Activated naive CD8-positive, alpha-beta T cell (primary cell): ENCODE data around the gene SDK2.

ENCODE experiments used
- H3K27ac Mint-ChIP-seq: one replicate; pipeline ENCODE4 v1.8.0; 2021; ENCODE audit warnings: mixed read lengths
- H3K27me3 Mint-ChIP-seq: one replicate; pipeline ENCODE4 v1.8.0; 2021; ENCODE audit warnings: mixed read lengths
- H3K36me3 Mint-ChIP-seq: one replicate; pipeline ENCODE4 v1.8.0; 2021; ENCODE audit warnings: mixed read lengths
- H3K4me1 Mint-ChIP-seq: one replicate; pipeline ENCODE4 v1.8.0; 2021; ENCODE audit warnings: low read depth, mixed read lengths
- H3K4me3 Mint-ChIP-seq: one replicate; pipeline ENCODE4 v1.8.0; 2021; ENCODE audit warnings: mild to moderate bottlenecking, mixed read lengths
- H3K9me3 Mint-ChIP-seq: one replicate; pipeline ENCODE4 v1.8.0; 2021; ENCODE audit warnings: low read depth, mixed read lengths

SDK2 gene

DNA sequence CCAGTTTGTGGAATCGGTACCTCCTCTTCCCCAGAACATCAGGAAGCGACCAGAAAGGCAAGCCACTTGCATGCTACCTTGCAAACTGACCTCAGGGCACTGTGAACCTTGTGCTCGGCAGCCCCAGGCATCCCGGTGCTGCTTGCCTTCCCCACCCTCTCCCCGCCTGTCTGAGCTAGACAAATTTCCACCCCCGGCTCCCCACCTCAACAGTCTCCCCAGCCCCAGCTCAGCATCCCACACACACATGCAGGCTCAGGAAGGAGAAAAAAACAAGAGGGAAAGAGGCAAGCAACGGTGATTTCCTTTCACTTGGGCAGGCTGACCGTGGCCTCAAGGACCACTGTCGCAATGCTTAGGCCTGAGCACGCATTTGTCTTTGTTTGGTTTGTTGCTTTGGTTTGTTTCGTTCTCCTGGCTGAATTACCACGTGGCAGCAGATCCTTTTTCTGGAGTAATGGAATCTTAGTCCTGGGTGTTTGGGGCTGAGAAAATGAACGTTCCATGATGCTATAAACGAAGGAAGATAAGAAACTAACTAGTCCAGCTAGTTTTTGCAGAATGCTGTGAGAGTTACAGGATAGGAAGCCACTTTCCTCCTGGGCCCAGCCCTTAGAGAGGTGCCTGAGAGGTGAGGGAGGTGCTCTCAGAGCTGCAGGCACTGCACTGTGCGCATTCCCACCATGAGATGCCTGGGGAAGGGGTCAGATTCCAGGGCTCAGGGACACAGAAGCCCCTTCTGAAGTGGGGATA, 27.9 kb downstream of the SDK2 start:
- Mint-ChIP-seq H3K9me3 (peaks cover 6% of the 10 kb centered on the region), H3K27me3 (no peaks in the 10 kb centered on the region), H3K36me3 (peaks cover 6% of the 10 kb centered on the region), H3K4me3 (no peak overlapping the region), H3K27ac (no peak overlapping the region), H3K4me1 (peaks cover 7% of the 10 kb centered on the region)

DNA sequence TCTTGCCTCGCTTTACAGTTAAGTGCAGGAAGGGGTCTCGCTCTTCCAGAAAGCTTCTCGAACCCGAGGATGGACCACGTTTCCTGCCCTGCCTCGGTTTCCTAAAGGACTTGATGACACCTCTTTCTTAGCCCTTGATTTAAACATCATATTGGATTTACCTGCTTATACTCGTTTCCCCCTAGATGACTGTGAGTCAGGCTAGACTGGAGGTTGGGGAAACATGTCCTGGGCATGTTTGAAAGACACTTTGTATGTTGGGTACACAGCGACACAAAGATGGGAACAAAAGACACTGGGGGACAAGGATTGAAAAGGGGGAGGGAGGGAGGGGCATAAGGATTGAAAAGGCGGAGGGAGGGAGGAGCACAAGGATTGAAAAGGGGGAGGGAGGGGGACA, 30.0 kb downstream of the SDK2 start:
- Mint-ChIP-seq H3K27me3 (no peaks in the 10 kb centered on the region), H3K4me1 (peaks cover 6% of the 10 kb centered on the region), H3K27ac (no peak overlapping the region), H3K36me3 (peaks cover 2% of the 10 kb centered on the region), H3K9me3 (peaks cover 2% of the 10 kb centered on the region), H3K4me3 (no peak overlapping the region)

DNA sequence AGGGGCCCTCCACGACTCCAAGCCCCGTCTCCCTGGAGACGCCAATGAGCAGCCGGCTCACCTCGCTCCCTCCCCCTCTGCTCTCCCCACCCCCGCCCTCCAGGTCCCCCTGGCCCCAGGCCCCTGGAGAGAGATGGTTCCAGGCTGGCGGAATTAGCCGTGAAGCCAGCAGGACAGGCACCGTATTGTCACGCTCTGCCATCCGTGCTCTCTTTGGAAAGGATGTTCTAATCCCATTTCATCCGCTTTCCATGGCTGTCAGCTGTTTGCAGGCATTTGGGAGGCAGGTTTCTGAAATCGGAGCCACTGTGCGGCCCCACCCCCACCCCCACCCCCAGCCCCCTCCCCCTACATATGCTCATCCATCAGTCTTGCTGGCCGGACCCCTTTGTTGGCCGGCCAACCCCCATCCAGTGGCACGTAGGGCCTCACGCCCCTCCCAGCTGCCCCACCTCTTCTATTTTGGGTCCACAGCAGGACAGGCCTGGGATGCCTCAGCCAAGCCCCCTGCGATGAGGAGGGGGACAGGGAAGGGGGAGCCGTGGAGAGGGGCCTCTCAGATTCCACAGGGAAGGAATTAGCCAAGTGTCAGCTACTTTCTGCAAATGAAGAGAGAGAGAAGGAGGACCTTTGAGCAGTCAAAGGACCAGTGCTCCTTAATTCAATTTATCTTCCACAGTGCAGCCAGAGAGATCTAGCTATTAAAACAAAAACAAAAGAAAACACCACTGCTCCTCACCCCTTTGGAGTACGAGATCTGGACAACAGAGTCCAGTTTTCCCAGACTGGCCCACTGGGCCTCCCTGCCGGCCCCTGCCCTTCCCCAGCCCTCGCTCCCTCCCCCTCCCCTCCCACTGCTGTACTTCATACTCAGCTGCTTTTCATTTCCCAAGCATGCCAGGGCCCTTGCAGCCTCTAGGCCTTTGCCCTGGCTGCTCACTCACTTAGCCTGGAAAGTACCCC, 30.7 kb downstream of the SDK2 start:
- Mint-ChIP-seq H3K4me1 (peaks cover 6% of the 10 kb centered on the region), H3K27me3 (no peaks in the 10 kb centered on the region), H3K4me3 (no peak overlapping the region), H3K9me3 (no peaks in the 10 kb centered on the region), H3K27ac (no peak overlapping the region), H3K36me3 (no peaks in the 10 kb centered on the region)

DNA sequence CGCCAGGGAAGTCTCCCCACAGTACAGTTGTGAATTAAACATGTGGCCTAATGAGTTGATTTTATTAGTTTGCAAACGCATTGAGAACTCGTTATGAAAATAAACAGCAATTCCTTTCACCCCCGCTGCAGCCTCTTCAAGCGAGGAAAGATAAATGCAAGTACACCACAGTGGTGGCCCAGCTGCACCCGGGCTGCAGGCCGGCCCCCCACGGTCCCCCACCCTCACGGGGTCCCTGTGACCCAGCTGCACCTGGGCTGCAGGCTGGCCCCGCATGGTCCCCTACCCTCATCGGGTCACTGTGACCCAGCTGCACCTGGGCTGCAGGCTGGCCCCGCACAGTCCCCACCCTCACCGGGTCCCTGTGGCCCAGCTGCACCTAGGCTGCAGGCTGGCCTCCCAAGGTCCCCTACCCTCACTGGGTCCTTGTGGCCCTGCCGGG, 32.2 kb downstream of the SDK2 start:
- no peaks in the 10 kb centered on the region for H3K36me3 Mint-ChIP-seq
- peaks cover 6% of the 10 kb centered on the region for H3K4me1 Mint-ChIP-seq
- no peaks in the 10 kb centered on the region for H3K27me3 Mint-ChIP-seq
- no peak overlapping the region for H3K4me3 Mint-ChIP-seq
- no peak overlapping the region for H3K27ac Mint-ChIP-seq
- H3K9me3 Mint-ChIP-seq: no peaks in the 10 kb centered on the region

DNA sequence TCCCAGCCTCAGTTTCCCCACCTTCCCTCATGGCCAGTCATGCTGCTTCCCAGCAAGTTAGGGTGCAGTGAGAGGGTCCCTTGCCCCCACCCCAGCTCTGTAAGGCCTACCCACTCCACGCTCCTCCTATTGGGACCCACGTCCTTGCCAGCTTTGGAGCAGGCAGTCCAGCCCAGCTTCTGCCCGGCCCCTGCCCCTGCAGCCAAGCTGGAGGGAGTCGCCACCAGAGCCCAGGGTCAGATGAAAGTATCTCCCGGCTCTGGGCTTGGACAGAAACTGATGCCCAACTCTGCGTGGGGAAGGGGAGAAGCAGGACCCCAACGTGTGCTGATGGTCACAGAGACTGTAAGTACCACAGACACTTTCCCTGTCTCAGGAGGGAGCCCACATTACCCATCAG, 32.6 kb downstream of the SDK2 start:
- Mint-ChIP-seq H3K9me3 (no peaks in the 10 kb centered on the region), H3K4me1 (peaks cover 3% of the 10 kb centered on the region), H3K4me3 (no peak overlapping the region), H3K36me3 (no peaks in the 10 kb centered on the region), H3K27ac (no peak overlapping the region), H3K27me3 (no peaks in the 10 kb centered on the region)

DNA sequence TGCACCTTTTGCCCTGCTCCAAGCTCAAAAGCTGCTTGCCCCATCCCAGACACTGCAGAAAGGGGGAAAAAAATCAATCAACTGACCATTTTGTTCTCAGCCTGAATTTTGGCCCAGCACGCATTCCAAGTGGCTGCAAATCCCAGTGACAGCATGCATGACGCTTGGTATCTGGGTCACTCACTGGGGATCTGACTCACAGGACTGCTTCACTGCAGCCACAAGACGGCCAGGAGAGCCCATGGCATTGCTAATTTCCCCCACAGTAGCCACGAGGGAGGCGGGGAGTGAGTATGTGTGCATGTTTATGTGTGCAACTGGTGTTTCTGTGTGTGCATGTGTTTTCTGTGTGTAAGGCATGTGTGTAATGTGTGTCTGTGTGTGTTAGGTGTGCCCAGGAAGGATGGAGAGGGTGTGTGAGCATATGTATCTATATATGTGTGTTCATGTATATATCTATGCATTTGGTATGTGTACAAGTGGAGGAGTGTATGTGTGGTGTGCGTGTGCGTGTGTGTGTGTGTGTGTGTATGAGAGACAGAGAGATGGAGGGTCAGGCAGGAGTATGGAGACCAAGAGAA, 33.8 kb downstream of the SDK2 start:
- H3K9me3 Mint-ChIP-seq: no peaks in the 10 kb centered on the region
- H3K4me3 Mint-ChIP-seq: no peak overlapping the region
- H3K36me3 Mint-ChIP-seq: no peaks in the 10 kb centered on the region
- no peak overlapping the region for H3K27ac Mint-ChIP-seq
- H3K4me1 Mint-ChIP-seq: no peaks in the 10 kb centered on the region
- H3K27me3 Mint-ChIP-seq: no peaks in the 10 kb centered on the region

DNA sequence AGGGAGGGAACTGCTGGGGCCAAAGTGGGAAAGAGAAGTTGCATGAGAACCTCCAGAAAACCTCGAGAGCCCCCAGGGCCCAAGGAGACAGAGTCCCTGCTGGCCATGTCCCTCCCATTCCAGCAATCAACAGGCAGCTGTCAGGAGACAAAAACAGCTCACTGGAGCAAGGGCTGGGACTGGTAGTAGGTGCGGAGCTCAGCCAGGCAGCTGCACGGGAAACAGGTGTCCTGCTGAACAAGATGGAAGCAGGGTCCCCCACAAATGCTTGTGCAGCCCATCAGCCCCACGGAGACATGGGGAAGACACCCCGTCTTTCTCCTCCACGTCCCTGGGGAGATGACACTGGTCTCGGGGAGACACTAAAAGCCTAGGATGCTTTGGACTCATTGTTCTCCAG, 34.5 kb downstream of the SDK2 start:
- Mint-ChIP-seq H3K4me3 (no peak overlapping the region), H3K27me3 (no peaks in the 10 kb centered on the region), H3K27ac (no peak overlapping the region), H3K4me1 (no peaks in the 10 kb centered on the region), H3K36me3 (no peaks in the 10 kb centered on the region), H3K9me3 (no peaks in the 10 kb centered on the region)

DNA sequence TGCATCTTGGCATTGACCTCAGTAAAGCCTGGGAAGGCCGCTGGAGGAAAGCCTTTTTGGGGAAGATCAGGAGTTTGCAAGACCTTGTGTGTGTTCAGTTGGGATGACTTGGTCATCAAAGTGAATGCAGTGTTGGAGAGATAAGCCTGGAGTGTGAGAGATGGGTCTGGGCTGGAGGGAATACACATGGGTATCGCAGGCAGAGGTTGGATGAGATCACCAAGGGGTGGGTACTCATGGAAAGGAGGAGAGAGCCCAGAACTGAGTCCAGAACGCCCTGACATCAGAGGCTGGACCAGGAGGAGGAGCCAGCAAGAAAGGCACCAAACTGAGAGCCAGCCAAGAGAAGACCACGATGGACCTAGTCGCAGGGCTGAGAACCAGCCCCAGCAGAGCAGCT, 35.2 kb downstream of the SDK2 start:
- H3K36me3 Mint-ChIP-seq: no peaks in the 10 kb centered on the region
- H3K4me3 Mint-ChIP-seq: no peak overlapping the region
- no peaks in the 10 kb centered on the region for H3K27me3 Mint-ChIP-seq

DNA sequence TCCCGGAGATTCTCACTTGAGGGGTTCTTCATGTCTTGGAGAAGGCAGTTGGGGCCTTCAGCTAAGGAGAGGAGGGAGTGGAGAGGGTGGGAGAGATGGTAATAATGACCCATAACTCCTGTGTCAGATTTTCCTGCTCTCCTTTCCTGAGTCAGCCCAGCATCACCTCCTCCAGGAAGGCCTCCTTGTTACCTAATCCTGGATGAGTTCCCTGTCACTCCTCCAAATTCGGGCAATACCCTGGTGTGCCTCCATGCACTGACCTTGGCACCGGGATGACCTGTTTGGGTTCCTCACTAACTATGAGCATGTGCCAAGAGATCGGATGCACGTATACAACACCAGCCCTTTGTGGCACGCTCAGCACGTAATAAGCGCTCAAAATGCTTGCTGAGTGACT, 38.8 kb downstream of the SDK2 start:
- Mint-ChIP-seq H3K27ac (no peak overlapping the region), H3K27me3 (no peaks in the 10 kb centered on the region), H3K9me3 (no peaks in the 10 kb centered on the region), H3K36me3 (peaks cover 2% of the 10 kb centered on the region), H3K4me1 (no peaks in the 10 kb centered on the region), H3K4me3 (no peak overlapping the region)

More for the DNA sequence above, 35.2 kb downstream of the SDK2 start:
- no peaks in the 10 kb centered on the region for H3K9me3 Mint-ChIP-seq
- no peak overlapping the region for H3K27ac Mint-ChIP-seq
- no peaks in the 10 kb centered on the region for H3K4me1 Mint-ChIP-seq

DNA sequence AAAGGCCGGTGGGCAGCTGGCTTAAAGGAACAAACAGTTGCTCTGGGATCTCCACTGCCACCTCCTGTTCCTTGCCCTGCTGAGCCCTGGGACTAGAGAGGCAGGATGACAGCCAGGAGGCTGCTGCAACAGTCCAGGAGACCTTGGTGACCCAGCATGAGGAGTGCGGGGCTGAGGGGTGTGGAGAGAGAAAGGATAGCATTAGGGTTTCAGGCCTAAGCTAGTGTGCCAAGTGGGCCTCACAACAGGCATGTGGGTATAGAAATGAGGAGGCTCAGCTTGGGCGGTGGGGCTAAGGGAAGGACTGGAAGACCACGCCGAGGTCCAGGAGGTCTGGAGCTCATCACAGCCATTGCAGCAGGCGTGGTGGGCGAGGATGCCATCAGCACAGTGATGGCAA, 39.8 kb downstream of the SDK2 start:
- Mint-ChIP-seq H3K9me3 (no peaks in the 10 kb centered on the region), H3K4me1 (no peaks in the 10 kb centered on the region), H3K27me3 (no peaks in the 10 kb centered on the region), H3K36me3 (peaks cover 2% of the 10 kb centered on the region), H3K4me3 (no peak overlapping the region), H3K27ac (no peak overlapping the region)

DNA sequence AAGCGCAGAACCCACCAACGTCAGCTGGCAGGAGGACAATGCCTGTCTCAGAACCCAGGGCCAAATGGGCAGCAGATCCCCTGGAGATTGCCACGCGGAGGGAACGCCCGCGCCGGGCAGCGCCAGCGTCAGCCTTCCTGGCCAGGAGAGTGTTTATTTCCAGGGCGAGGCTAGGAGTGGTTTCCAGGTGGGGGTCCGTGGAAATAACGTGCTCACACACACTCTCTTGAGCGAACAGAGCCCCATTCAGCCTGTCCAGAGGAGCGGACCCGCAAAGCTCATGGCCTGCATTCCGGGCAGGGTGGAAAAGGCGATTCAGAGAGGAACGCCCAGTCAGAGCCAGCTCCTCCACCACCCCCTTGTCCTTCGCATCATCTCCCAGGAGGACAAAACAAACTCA, 40.3 kb downstream of the SDK2 start:
- Mint-ChIP-seq H3K9me3 (no peaks in the 10 kb centered on the region), H3K4me3 (no peak overlapping the region), H3K27ac (no peak overlapping the region), H3K4me1 (no peaks in the 10 kb centered on the region), H3K36me3 (peaks cover 2% of the 10 kb centered on the region), H3K27me3 (no peaks in the 10 kb centered on the region)

DNA sequence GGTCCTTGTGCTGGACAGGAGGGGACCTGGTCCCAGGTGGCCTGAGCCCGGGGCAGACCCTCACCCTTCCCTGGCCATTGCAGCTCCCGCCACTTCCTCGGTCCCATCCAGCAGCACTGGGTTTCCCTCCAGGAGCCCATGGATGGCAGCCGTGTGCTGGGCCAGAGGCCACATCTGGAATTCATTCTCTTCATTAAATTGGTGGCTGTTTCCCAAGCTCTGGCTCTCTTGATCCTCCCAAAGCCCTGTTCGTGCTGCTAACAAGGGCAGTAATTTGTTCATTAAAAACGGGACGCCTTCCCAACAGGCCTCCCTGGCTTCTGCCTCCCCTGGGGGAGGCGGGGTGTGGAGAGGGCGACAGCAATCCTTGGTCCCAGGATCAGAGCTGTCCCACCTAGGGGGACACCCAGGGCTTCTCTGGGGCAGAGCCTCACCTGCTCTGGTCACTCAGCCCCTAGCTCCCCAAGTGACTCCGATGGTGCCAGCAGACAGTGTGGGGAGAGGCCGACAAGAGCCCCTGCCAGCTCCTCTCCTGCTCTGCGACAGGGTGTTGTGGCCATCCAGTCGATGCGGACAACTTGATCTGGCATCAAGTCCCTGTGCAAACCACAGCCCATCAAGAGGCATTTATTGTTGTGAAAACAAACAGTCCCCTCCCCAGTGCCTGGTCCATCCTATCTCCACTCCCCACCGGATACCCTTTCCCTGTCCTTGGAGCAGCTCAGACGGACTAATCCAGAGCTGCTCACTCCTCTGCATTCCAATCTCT, 44.0 kb downstream of the SDK2 start:
- Mint-ChIP-seq H3K36me3 (peaks cover 2% of the 10 kb centered on the region), H3K27ac (no peak overlapping the region), H3K27me3 (no peaks in the 10 kb centered on the region), H3K4me3 (no peak overlapping the region), H3K9me3 (no peaks in the 10 kb centered on the region), H3K4me1 (peaks cover 16% of the 10 kb centered on the region)

DNA sequence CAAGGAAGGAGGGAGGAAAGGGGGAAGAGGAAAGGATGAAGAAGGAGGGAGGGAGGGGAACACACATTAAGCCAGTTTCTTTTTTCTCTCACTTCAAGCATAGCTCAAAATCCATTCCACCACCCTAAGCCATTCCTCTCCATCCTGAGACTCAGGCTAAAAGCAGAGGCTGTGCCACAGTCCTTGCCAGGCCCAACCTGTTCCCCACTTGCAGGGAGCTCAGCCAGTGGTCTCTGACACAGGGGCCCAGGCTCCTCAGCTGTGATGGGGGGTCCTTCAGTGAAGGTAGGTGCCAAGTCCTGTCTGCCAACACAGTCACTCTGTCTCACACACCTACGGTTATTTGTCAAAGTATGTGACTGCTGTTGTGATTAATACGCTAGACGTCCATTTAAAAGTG, 44.6 kb downstream of the SDK2 start:
- Mint-ChIP-seq H3K27me3 (no peaks in the 10 kb centered on the region), H3K4me3 (no peak overlapping the region), H3K4me1 (peaks cover 23% of the 10 kb centered on the region), H3K9me3 (no peaks in the 10 kb centered on the region), H3K27ac (no peak overlapping the region), H3K36me3 (peaks cover 2% of the 10 kb centered on the region)

DNA sequence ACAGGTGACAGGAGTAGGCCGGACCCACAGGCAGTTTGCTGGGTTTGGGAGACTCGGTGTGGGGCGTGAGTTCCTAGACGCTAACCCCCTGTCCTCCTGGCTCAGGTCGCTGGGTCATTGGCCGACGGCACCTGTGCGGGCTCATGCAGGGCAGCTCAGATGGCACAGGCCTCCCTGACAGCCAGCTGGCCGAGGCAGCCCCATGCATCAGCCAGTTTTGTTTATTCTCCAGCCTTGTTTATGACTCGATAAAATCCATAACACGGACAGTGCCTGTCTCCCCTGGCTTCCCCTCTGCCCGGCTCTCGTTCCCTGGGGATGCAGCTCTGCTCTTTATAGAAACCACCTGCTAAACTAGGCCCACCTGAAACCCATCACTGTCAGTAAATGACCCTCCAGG, 46.0 kb downstream of the SDK2 start:
- no peaks in the 10 kb centered on the region for H3K9me3 Mint-ChIP-seq
- peaks cover 2% of the 10 kb centered on the region for H3K36me3 Mint-ChIP-seq
- no peak overlapping the region for H3K4me3 Mint-ChIP-seq
- no peaks in the 10 kb centered on the region for H3K27me3 Mint-ChIP-seq
- H3K27ac Mint-ChIP-seq: no peak overlapping the region
- peaks cover 36% of the 10 kb centered on the region for H3K4me1 Mint-ChIP-seq
